GM21526 (cell line): ENCODE measurements around the gene C9orf50.

Experiments
- ATAC-seq: cut with Tn5 transposase; IDR thresholded peaks from one replicate; pipeline ENCODE4 v1.9.1; 2021; ENCODE audit warnings: moderate library complexity; ENCODE audit not compliant: unreplicated experiment, low FRiP score

C9orf50 gene

DNA sequence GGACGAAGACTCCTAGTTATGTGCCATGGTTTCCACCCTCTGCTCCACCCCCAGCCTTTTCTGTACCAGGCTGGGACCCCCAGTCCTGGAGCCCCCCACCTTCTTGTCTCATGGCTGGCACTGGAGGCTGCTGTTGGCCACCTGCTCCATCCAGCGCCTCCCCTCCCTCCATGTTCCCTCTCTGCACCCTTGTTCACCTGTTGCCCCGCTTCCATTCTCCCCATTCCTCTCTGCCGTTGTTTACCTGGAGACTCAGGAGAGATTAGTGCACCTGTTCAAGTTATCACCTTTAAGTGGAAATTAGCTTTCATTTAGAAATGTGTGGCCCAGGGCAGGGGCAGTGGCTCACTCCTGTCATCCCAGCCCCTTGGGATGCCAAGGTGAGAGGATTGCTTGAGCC lies 12.3 kb upstream of the C9orf50 start:
- ATAC-seq = no peak

GRCh38 chr9:129632460-129632859 lies 11.6 kb upstream of the C9orf50 start:
- ATAC-seq = no peak

DNA sequence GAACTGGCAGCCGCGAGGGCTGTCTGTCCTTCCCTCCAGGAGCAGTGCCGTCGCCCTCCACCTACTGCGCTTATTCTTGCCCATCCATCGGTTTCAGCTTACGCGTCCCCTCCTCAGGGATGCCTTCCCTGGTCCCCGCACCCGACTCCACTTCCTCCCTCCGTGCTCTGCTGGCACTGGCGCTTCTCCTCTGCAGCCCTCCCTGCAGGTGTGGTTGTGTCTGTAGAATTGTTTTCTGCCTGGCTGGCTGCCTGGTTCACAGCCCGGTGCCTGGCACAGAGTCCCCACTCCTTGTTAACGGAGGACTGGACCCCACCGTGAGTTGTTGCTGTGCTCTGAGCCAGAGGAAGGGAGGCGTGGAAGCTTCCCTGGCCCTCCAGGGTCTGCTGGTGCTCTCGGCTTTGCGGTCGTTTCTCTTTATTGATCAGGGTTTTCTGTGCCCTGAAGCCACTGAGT lies 10.8 kb upstream of the C9orf50 start:
- no peak for ATAC-seq

DNA sequence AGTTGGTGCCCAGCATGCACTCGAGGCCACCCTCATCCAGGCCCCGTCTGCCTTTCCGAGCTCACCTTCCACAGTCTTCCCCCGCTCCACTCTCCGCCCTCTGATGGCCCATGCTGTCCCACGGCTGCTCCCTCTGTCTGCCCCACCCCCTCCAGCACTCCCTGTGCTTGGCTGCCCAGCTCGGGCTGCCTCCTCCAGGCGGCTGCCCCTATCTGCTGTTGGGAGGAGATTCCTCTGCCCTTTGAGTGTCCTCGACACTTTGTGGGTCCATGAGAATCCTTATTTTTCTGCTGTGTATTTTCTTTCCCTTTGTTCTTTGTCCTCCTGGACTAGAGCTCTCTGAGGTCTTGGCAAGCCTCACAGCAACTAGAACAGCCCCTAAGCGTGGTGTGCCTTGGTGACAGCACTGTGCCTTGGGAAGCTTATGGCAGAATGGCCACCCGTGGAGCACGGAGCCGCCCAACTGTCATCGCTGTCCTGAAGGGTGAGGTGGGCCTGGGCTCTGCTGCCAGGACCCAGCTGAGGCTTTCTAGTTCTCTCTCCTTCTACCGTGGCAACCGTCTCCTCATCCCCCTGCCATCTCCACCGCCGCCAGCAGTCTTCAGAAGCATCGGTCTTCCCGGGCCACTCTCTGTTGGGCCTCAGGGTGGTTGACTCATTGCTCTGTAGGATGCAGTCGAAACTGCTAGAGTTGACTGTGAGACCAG lies 10.2 kb upstream of the C9orf50 start:
- no peak for ATAC-seq

DNA sequence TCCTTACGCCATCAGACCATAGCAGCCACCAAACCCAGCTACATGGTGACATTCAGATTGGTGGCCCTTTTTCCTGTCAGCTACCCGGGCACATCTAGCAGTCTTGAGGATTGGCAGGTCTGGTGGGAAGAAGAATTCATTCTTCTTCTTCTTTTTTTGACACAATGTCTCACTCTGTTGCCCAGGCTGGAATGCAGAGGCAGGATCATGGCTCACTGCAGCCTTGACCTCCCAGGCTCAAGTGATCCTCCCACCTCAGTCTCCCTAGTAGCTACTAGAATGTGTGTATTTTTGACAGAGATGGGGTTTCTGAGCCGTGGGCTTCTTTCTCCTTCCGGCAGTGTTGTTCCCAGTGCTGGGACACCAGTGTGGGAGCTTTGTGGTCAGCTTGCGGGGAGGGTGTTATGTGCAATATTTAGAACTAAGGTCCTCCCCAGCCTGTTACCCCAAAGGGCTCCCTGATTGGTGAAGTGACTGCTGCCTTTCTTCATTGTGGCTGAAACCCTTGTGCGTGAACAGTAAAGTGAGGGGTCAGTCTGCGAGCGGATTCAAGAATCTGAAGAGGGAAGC lies 8.4 kb upstream of the C9orf50 start:
- ATAC-seq = no peak

GRCh38 chr9:129628709-129629108 lies 7.8 kb upstream of the C9orf50 start:
- no peak for ATAC-seq

- ATAC-seq = no peak
Measured at GRCh38 chr9:129627556-129628440, 6.9 kb upstream of the C9orf50 start.

GRCh38 chr9:129626625-129627284 lies 5.9 kb upstream of the C9orf50 start:
- ATAC-seq = no peak

DNA sequence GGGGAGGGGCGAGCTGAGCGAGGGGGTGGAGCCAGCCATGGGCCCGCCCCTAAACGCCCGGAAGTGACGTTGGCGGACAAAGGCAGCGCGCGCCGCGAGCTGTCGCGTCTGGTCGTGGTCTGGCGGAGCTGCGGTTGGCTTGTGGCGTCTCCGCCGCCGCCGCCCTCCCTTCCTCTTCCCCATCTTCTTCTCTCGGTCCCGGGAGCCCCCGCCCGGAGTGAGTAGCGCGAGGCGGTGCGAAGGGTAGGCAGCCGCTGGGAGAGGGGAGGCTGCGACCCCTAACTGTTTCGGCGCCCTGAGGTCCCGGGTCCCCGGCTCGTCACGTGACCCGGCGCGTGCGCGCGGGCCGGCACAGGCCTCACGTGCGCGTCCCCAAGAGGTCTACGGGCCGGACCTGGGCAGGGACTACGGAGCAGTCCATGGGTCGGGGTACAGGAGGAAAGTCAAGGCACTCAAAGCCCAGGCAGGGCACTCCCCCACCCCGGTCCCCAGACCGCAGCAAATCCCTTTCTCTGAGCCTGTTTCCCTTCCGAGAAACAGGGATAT lies 5.3 kb upstream of the C9orf50 start, which contains the start of gene NTMT1:
Gene NTMT1 (plus strand): TSS at position 85 of the 546 bp plus-strand sequence. CDS start 6,541 bp downstream, outside the sequence.
- ATAC-seq = peak; percentile 70

DNA sequence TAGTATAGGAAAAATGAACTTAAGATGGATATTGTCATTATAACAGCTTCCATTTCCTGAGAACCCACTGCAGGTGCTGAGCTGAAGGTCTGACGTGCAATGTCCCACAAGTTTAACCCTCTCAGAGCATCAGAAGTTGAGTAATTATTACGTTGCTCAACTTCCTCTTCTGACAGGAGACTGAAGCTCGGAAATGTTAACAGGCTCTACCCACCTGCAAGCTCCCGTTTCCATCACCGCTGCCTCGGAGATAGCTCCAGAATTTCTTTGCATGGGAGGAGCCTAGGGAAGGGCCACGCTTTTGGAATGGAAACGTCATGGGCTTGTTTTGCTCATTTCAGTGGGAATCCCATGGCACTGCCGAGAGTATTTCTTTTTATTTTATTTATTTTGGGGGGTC lies 4.0 kb upstream of the C9orf50 start:
- ATAC-seq = no peak

DNA sequence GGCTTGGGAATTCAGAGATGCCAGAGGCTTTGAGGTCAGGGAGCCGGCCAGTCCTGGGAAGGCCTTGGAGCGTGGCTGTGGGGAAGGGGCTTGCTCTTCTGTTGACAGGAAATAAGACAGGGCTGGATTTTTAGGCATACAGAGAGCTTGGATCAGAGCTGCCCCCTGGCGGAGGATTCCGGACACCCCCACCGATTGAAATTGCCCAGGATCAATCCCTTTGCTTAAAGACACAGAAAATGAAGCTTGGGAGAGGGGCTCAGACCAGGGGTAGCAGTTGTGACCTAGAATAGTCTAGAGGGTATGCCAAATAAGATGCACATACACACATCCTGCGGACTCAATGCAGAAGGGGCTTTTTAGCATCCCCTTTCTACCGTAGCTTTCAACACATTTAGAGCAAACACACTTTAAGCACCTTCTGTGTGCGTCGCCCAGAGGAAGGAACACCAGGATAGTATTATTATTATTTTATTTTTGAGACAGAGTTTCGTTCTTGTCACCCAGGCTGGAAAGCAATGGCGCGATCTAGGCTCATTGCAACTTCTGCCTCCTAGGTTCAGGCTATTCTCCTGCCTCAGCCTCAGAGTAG lies 3.4 kb upstream of the C9orf50 start:
- ATAC-seq = no peak

- no peak for ATAC-seq
Measured at GRCh38 chr9:129623331-129623730, 2.4 kb upstream of the C9orf50 start.

DNA sequence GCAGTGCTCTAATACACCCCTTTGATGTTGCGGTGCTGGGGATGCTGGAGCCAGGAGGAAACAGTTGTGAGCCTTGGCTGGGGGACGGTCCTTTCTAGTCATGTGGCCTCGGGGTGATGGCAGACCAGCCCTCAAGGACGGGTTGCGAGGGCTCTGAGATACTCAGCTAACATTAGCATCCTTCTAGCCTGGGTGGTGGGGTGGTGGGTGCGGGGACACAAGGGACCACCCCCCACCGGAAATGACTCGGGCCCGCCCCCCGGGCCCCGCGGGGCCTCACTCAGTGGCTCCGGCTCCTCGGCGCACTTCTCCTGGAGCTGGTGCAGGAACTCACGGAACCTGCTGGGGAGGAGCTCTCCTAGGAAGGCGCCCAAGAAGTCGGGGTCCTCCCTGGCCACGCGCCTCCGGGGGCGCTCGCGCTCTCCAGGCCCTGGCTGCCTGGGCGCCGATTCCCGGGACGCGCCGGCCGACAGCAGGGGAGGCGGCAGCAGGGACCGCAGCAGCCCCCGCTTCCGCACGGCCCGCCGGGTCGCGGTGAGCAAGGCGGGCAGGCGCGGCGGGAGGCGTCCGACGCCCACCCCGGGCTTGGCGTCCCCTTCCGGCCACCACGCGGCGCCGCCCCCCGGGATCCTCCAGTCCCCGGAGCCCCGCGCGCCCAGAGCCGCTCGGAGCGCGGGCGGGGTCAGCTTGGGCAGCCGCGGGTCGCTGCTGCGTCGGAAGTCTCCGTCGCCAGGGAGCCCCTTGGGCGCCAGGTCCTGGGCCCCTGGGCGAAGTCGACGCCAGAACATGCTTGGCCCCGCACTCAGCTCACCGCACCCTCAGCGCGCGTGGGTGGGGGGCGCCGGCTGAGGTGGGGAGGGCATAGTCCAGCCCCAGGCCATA lies 873 bp downstream of the C9orf50 start:
- no peak for ATAC-seq

- ATAC-seq = no peak
Measured at GRCh38 chr9:129617167-129617566, 3.7 kb downstream of the C9orf50 start.

GRCh38 chr9:129615407-129616285 lies 5.3 kb downstream of the C9orf50 start:
- ATAC-seq = no peak

DNA sequence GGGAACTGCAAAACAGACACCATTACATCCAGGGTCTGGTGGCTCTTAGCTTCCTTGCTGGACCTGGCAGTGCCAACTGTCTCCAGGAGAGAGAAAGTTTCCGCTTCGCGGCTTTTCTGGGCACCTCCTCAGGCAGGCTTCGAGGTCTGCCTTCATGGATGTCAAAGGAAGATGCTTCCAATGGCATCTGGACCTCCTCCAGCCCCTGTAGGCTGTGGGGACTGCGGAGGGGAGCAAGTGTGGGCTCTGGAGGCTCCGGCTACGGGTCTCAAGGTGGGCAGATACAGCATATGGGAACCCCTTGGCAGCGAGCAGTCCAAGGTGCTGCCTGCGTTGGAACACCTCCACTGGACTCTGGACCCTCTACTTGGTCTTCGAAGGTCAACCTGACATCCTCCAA lies 6.0 kb downstream of the C9orf50 start:
- ATAC-seq = no peak

DNA sequence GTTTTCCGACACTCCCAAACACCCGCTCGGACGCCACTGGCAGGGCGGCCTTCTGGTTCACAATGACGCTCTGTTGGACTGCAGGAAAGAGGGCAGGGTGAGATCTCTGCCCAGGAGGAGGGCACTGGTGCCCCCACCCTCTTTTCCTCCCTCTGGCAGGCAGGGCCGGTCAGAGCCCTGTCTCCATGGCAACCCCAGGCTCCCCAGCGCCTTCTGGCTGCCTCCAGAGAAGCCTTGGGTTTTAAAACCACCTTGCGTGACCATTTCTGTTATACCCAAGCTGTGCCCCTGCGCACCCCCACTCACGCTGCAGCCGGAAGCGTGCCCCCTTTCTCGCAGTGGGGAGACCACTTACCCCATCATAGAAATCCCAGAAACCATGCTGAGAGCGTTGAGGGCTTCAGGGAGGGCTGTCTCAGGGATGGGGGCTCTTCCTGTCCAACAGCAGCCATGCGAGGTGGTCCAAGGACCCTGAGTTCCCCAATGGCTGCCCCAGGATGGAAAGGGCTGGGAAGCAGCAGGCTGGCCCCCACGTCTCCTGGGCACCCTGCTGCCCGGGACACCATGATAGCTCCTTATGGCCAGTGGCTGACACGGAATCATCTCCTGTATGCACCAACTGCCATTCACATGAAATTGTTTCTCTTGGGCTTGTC lies 7.3 kb downstream of the C9orf50 start:
- ATAC-seq = no peak
